Measurements from ENCODE around the gene TTK. TPM values are rescaled to one million over a fixed set of nuclear protein-coding genes. Genes with fewer than 3 reads are reported as not detected.

The TTK gene
- total RNA-seq: 16.6 and 33.0 TPM in 2 replicates

DNA sequence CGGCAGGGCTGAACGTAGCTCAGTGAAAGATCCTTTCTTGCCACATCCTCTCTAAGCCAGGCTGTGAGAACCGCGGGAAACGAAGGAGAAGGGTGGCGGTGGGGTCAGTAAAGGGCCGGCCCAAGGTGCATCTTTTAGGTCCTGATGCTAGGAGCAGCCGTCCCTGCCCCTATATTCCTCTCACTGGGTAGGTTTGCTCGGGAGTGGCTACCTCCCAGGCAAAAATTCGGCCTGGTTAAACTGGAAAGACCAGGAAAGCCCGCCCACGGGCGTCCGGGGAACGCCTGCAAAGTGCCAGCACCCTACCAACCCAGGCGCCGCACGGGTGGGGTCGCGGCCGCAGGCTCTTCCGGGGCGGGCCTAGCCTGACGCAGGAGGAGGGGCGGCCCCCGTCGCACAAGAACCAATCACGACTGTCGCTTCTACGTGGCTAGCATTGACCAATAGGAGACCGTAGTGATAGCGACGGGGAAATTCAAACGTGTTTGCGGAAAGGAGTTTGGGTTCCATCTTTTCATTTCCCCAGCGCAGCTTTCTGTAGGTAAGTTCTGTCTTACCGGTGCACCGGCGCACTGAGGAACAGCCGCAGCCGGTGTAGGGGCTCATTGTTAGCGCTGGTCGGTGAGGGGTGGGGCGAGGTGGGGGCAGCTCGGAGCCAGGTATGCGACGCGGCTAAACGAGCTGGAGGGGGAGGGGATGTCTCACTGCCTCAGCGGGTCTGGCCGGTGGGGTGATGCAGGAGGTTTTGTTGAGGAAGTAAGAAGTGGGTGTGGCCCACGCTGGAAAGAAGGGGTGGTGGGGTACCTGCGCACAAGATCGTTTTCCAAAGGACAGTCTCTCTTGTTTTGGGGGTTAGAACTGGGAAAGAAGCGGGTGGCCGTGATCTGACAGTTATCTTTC lies at the start of gene TTK:
Gene TTK, plus strand, starts transcription at position 477 of the 900 bp plus-strand sequence. CDS start 1,195 bp downstream, outside the sequence.
- DNase-seq (ENCODE audit: low read depth, low spot score): peak; percentile 74

DNA sequence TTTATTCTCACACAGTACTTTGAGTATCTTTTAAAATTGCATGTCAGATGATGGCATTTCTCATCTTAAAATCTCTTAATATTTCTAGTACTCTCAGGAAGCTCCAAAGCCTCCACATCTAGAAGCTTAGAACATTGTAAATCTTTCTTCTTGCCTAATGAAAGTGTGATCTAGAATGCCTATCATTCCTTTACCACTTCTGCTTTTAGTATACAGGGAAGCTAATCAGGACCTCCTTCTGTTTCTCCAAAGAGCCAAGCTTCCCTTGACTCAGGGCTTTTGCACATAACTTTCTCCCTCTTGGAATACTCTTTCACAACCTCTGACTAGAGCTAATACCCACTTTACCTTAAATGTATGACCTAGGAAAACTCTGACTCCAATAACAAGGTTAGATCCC lies 49.6 kb upstream of the TTK start:
- DNase-seq (ENCODE audit: low read depth, low spot score): no peak

DNA sequence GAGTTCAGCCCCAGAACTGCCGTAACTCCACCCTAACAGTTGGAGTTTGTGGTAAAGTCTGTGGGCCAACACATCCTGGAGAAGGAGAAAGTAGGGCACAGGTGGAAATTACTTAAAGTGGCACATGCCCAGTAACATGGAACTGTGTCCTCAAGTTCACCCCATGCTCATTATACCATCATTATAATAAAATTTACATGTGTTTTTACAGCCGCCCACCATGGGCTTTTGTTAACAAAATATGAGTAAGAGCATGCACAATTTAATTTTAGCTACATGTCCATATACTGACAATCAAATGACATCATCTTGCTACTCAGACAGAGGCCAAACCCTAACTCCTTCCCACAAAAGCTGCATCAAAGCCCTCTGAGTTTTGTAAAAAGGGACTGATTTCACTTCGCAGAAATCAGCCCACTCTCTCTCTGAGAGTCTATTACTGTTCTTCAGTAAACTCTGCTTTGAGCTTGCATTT lies 39.8 kb upstream of the TTK start:
- DNase-seq (ENCODE audit: low read depth, low spot score): no peak

DNA sequence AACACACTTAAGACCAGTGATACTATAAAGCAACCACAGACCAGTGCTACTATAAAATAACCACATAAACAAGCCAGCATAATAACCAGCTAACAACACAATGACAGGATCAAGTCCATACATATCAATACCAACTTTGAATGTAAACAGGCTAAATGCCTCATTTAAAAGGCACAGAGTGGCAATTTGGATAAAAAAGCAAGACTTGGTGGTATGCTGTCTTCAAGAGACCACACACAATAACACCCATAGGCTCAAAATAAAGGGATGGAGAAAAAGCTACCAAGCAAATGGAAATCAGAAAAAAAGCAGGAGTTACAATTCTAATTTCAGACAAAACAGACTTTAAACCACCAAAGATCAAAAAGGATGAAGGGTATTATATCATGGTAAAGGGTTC lies 37.3 kb upstream of the TTK start:
- DNase-seq (ENCODE audit: low read depth, low spot score): no peak

DNA sequence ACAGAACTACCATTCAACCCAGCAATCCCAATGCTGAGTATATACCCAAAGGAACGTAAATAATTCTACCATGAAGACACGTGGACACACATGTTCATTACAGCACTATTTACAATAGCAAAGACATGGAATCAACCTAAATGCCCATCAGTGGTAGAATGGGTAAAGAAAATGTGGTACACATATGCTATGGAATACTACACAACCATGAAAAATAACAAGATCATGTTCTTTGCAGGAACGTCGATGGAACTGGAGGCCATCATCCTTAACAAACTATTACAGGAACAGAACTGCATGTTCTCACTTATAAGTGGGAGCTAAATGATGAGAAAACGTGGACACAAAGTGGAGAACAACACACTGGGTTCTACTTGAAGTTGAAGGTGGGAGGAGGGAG lies 34.7 kb upstream of the TTK start:
- DNase-seq (ENCODE audit: low read depth, low spot score): no peak

DNA sequence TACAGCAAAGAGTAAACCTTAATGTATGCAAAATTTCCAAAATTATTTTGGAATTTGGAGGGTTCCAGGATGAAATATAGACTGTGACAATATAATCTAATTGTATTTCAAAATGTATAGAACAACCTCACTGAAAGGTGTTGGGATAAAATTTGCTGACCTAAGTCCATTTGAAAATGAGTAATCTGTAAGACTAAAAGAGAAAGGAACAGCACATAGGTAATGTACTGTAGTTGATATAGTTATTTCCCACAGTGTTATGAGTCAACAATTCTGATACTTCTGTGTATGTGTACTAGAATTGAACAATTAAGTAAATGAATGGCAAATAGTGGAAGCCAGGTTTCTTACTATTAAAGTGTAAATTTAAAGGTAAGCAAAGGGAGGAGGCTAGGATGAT lies 33.3 kb upstream of the TTK start:
- no peak for DNase-seq (ENCODE audit: low read depth, low spot score)

DNA sequence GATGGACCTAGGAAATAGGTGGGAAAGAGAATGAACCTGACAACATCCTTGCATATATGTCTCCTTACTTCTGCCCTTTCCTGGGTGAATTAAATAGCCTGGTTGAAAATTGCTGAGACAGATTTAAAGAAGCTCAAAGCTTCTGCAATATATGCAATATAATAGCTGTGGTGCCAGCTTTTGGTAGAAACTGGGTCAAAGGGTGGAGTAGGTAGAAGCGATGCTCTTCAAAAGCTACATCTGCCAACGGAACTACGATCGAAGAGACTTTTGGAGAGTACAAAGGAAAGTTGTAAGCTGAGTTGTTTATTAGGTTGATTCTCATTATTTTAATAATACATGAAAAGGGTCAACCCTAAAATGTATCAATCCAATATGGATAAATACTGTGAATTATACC lies 22.8 kb upstream of the TTK start:
- no peak for DNase-seq (ENCODE audit: low read depth, low spot score)

DNA sequence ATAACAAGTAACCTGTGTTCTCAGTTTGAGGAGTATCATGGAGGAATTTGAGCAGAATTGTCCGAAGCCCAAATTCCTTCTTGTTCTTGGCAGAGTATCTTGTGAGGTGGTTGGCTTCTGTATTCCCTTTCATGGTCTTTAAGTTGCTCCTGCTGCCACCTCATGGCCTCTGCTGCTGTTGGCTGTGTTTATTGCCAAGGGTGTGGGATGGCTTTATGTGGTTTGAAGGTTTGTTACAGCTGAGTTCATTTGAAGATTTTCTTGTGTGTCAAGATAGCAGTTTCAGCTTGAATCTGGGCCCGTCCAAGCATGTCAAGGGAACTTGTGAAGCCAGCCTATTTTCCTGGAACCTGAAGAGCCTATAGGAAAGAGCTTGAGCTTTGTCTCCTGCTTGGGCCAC lies 20.2 kb upstream of the TTK start:
- DNase-seq (ENCODE audit: low read depth, low spot score): no peak

DNA sequence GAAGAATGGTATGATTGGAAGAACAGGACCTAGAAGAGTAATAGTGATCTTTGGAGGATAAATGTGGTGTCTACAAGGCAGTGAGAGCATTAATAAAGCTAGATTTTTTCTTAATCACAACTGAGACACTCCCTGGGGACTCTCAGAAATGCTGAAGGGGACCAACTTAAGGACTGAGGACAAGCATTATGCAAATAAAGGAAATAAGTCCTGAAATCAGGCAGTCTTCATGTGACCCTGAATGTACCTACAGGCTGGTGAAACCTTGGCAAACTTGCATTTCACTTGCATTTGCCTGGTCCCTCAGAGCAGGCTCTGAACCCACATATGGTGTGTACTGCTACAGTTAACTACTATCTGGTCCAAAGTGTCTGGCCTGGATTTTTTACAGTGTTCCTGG lies 19.3 kb upstream of the TTK start:
- no peak for DNase-seq (ENCODE audit: low read depth, low spot score)

DNA sequence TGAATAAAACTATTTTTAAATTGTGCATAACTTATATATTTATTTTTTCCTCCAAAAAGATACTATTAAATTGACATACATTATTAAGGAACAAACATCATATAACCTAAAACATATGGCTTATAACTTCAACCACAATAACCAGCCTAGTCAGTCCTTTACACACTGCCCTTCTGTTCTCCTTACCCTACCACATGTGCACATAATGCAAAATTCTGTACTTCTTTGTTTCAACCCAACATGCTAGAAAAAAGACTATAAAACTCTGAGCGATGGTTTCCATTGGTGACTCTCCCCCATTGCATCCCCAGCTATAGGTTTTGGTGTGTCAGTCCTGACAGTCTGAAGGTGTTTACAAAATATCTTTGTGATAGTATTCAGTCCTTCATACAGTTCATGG lies 14.8 kb upstream of the TTK start:
- no peak for DNase-seq (ENCODE audit: low read depth, low spot score)

DNA sequence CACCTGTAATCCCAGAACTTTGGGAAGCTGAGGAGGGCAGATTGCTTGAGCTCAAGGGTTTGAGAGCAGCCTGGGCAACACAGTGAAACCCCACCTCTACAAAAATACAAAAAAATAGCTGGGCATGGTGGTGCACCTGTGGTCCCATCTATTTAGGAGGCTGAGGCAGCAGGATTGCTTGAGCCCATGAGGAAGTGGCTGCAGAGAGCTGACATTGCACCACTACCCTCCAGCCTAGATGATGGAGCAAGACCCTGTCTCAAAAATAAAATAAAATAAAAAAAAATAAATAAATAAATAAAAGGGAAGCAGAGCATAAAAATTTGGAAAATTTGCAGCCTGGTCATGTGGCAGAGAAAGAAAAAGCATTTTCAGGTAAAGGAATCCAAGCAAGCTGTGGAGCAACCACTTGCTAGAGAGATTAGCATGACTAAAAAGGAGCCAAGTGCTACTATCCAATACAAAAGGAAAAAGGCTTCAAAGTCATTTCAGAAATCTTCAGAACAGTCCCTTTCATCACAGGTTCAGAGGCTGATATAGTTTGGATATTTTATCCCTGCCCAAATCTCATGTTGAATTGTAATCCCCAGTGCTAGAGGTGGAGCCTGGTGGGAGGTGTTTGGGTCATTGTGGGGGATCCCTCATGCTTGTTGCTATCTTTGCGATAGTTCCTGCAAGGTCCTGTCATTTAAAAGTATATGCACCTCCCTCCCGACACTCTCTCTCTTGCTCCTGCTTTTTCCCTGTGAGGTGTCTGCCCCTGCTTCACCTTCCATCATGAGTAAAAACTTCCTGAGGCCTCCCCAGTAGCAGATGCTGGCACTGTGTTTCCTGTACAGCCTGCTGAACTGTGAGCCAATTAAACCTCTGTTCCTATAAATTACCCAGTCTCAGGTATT lies 11.2 kb upstream of the TTK start:
- DNase-seq (ENCODE audit: low read depth, low spot score): no peak

DNA sequence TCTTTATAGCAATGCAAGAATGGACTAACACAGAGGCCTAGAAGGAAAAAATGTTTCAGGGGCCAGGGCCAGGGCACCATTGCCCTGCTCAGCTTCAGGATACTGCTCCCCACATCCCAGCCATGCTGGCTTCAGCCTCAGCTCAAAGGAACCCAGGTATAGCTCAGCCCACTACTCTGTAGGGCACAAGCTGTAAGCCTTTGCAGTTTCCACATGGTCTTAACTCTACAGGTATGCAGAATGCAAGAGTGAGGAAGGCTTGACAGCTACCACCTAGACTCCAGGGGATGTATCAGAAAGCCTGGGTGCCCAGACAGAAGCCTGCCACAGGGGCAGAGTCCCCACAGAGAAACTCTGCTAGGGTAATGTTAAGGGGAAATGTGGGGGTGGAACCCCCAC lies 10.5 kb upstream of the TTK start:
- DNase-seq (ENCODE audit: low read depth, low spot score): no peak

DNA sequence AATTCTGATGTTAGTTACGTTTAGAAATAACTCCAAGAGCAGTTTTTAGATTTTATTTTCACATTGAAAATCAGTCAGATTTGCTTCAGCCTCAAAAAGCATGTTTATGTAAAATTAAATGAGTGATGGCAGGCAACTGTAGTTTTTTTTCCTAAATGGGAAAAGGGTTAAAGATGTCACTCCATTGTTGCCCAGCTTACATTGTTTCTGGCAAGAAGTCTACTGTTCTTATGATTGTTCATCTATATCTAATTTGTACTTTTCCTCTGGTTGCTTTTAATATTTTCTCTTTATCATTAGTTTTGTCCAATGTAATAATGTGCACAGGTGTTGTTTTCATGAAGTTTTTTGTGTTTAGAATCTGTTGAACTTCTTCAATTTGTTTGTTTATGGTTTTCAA lies 6.7 kb upstream of the TTK start:
- no peak for DNase-seq (ENCODE audit: low read depth, low spot score)

DNA sequence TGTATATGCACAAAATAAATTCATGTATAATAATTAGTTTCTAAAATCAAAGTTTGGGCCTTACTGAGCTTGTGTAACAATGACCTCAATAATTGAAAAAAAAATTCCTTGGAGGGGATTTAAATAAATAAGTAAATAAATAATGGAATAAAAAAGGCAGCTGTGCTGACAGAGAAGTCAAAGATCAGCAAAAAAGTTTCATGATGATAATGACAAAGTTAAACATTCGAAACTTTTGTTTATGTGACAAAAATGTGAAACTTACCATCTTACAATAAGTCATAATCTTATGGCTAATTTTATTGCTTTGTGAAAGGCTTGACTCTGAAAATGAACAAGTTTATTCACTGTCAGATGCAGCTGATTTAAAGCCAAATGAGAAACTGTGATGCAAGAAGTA lies 3.1 kb upstream of the TTK start:
- DNase-seq (ENCODE audit: low read depth, low spot score): no peak

DNA sequence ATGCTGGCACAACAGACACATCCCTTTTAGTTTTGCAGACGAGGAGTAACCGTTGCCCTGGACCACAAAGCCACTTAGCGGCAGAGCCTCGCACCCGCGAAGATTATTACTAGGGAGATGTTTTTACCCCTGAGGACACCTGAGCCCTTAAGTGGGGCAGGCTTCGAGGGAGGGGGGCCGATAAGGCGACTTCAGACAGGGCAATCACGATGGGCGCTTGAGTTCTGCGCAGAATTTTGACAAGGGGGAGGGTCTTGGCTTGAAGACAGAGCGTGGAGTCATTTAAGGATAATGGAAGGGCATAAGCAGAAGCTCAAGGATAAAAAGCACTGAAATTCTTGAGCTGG lies 650 bp upstream of the TTK start:
- no peak for DNase-seq (ENCODE audit: low read depth, low spot score)

DNA sequence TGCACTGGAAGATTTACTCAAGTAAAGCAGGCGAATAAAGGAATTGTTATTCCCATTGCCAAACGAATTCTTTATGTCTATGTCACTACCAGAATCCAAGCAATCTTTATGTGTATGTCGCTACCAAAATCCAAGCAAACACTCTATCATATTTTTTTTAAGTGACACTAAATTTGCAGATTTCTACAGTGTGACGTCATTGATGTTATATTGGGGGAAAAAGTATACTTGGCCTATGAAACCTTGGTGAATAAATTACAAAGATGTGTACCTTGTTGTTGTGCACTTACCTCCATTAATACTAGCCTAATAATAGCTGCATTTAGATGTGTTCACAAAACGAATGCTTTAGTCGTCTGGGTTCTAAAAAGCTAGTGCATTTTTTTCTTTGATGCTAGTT lies 957 bp downstream of the TTK start:
- DNase-seq (ENCODE audit: low read depth, low spot score): no peak

DNA sequence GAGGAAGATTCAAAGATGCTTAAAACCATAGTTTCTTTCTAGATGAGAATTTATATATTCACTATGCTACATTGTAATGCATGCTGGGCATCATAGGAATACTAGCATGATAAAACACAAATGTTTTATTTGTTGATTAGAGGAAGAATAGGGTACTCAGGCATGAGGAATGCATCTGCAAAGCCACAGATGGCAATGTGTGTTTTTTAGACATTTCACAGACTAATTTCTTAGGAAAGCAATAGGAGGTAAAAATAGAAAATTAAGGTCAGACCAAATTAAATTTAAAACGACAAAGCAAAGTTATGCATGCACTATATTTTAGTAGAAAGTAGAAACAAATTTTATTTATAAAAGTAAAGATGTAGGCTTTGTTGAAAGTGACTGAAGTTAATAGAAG lies 2.1 kb downstream of the TTK start:
- DNase-seq (ENCODE audit: low read depth, low spot score): no peak

DNA sequence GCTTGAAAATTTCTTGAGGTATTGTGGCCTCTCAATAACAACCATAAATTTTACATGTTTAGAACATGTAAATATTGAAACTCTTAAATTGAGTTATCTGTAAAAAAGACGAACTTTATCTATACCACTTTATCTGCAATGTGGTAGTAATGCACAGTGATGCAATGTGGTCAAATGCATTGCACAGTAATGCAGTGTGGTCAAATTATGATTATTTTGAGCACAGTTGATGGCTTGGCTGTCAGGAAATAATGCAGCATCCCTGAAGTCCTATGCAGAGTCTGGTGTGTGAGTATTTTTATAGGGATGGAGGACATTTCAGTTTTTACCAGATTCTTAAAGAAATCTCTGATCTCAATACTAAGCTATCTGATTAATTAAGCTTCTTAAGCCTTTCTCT lies 5.1 kb downstream of the TTK start:
- no peak for DNase-seq (ENCODE audit: low read depth, low spot score)

DNA sequence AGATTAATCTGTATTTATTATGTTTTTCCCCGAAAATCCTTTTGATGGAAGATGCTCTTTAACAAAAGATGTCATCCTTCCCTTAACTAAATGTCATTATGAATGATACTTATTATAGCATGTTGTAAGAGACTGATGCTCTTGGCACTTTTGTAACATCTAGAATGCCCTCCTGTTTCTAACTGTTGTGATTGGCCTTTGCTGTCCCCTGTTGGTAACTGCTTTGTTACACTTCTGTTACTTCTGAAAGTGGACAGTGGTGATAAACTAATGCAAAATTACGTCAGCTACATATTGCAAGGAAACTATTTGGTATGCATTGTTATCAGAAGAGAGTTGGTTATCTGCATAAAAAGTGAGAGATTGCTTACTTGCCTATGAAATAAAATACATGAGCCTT lies 5.8 kb downstream of the TTK start:
- no peak for DNase-seq (ENCODE audit: low read depth, low spot score)

DNA sequence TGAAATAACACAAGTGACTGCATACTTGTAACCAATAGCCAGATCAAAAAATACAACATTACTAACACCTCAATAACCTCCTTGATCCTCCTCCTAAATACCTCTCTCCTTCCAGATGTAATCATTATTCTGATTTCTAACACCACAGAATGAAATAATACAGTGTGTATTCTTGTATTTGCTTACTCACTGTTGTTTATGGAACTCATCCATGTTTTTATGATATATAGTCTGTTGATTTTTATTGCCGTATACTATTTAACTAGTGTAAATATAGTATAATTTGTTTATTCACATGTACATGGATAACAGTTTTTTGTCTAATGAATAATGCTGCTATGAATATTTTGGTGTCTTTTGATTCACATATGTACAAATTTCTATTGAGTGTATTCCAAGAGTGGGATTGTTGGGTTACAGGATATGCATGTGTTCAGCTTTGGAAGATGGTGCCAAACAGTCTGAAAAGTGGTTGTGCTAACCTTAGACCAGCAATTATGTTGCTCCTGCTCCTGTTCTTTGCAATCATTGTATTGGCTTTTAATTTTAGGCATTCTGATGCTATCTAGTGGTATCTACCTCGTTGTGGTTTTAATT lies 11.5 kb downstream of the TTK start:
- DNase-seq (ENCODE audit: low read depth, low spot score): no peak

DNA sequence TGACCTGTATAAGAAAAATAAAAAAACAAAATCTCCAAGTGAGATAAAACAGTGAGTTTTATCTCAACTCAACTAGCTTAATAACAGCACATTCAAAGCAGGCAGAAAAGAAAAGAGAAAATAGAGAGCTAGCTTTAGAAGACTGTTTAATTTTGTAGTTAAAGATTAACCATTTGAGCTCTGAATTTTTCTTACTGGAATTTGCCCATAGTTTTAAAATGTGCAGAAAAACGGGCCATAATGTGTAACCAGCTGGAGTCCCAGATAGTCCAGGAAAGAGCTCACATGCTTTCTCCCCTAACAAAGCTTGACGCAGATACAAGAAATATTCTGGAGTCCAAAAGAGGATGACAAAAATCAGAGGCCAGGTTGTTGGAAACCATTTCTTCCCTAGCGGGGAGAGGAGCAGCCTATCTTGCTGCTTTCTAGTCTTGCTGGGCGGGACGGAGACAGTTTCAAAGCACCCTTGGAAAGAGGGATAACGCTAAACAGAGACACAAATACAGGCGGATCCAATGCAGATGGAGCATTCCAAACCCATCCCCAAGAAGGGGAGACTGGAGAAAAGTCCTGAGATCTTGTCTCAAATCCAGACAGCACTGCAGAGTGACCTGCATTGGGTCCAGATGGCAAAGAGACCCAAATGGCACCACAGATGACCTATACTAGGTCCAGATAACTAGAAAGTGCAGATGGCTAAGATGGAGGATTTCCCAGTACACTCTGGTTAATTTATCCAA lies 16.1 kb downstream of the TTK start:
- DNase-seq (ENCODE audit: low read depth, low spot score): no peak

Data from pulmonary artery endothelial cell (primary cell).